HG03135 (cell line): ENCODE measurements around the gene CARD14.
"Not testable (repeated sequence)": the region's sequence is repeated elsewhere in the genome, so short reads cannot be mapped to it uniquely, and the experiment has no call there.

ENCODE experiments used
- ATAC-seq: cut with Tn5 transposase; IDR thresholded peaks from one replicate; pipeline ENCODE4 v1.9.1; 2021; ENCODE audit warnings: mild to moderate bottlenecking, moderate library complexity; ENCODE audit not compliant: unreplicated experiment

Gene CARD14

GRCh38 chr17:80183581-80184422 lies 14.0 kb downstream of the CARD14 start:
- ATAC-seq = no peak

- ATAC-seq = no peak
Observed at GRCh38 chr17:80184423-80184714, 14.5 kb downstream of the CARD14 start.

GRCh38 chr17:80185968-80186367 lies 16.1 kb downstream of the CARD14 start:
- ATAC-seq = no peak

- no peak for ATAC-seq
Observed at GRCh38 chr17:80187090-80187489, 17.3 kb downstream of the CARD14 start.

GRCh38 chr17:80187515-80187941 lies 17.7 kb downstream of the CARD14 start:
- ATAC-seq = no peak

- ATAC-seq = no peak
Observed at GRCh38 chr17:80189611-80190010, 19.8 kb downstream of the CARD14 start.

GRCh38 chr17:80190716-80191115 lies 20.9 kb downstream of the CARD14 start:
- ATAC-seq = no peak

GRCh38 chr17:80191192-80191591 lies 21.4 kb downstream of the CARD14 start:
- ATAC-seq = no peak

GRCh38 chr17:80191865-80192661 lies 22.2 kb downstream of the CARD14 start:
- no peak for ATAC-seq

GRCh38 chr17:80195141-80195540 lies 25.3 kb downstream of the CARD14 start:
- no peak for ATAC-seq

GRCh38 chr17:80195671-80196529 lies 26.1 kb downstream of the CARD14 start:
- no peak for ATAC-seq

GRCh38 chr17:80196652-80197051 lies 26.8 kb downstream of the CARD14 start:
- no peak for ATAC-seq

- no peak for ATAC-seq
Observed at GRCh38 chr17:80198144-80198661, 28.4 kb downstream of the CARD14 start.

- ATAC-seq = not testable (repeated sequence)
Observed at GRCh38 chr17:80199295-80199694, 29.5 kb downstream of the CARD14 start.

- no peak for ATAC-seq
Observed at GRCh38 chr17:80201446-80201845, 31.6 kb downstream of the CARD14 start.

GRCh38 chr17:80202197-80202596 lies 32.4 kb downstream of the CARD14 start:
- ATAC-seq = no peak

GRCh38 chr17:80203471-80203963 lies 33.7 kb downstream of the CARD14 start:
- no peak for ATAC-seq

- ATAC-seq = no peak
Observed at GRCh38 chr17:80204626-80205468, 35.0 kb downstream of the CARD14 start.

- no peak for ATAC-seq
Observed at GRCh38 chr17:80205811-80206210, 36.0 kb downstream of the CARD14 start.

- no peak for ATAC-seq
Observed at GRCh38 chr17:80208050-80208449, 38.2 kb downstream of the CARD14 start.
